ENCODE results near the gene RNF151. TPM values are rescaled to one million over a fixed set of nuclear protein-coding genes. Genes with fewer than 3 reads are reported as not detected.

The RNF151 gene
- total and polyA plus RNA-seq, 2 of the 13 experiments (the other 11 are each of a cell fraction or from before 2014, with no cell fraction given), result not detected

DNA sequence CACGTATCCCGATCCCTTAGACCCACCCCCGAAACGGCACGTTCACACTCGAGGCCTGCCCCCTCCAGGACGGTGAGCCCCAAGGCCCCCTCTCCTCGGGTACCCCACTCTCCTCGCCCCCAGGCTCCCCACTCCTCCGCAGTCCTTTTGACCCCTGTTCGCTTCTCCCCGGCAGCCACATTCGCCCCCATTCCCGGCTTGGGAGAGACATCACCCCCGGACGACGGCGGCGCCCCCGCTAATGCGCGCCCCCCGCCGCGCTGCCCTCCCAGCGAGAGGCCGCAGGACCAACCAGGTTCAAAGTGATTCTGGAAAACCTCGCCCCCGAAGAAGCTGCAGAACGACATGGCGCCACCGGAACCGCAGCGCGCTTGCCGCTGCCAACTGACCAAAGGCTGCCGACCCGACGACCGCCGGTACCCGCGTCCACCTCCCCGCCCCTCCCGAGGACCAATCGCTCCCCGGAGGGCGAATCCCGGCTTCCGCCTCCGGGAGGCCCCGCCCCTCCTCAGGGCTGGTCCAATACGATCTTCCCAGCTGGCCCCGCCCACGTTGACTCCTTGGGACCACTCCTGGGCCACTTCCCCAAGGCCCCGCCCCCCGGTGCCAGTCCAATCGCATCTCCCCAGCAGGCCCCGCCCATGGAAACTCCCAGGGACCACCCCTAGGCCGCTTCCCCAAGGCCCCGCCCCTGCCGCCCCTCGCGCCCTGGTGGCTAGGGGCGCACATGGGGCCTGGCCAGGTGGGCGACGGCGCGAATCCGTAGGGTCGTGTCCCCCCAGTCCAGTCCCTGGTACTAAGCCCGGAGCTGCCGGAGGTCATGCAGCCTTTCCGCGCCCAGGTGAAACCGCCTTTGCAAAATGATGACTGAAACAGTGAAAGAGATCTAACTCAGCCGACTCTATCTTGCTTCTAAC, 23.6 kb upstream of the RNF151 start, which contains the start of gene MSRB1 (continued):
- TF ChIP-seq, protein P1, sequence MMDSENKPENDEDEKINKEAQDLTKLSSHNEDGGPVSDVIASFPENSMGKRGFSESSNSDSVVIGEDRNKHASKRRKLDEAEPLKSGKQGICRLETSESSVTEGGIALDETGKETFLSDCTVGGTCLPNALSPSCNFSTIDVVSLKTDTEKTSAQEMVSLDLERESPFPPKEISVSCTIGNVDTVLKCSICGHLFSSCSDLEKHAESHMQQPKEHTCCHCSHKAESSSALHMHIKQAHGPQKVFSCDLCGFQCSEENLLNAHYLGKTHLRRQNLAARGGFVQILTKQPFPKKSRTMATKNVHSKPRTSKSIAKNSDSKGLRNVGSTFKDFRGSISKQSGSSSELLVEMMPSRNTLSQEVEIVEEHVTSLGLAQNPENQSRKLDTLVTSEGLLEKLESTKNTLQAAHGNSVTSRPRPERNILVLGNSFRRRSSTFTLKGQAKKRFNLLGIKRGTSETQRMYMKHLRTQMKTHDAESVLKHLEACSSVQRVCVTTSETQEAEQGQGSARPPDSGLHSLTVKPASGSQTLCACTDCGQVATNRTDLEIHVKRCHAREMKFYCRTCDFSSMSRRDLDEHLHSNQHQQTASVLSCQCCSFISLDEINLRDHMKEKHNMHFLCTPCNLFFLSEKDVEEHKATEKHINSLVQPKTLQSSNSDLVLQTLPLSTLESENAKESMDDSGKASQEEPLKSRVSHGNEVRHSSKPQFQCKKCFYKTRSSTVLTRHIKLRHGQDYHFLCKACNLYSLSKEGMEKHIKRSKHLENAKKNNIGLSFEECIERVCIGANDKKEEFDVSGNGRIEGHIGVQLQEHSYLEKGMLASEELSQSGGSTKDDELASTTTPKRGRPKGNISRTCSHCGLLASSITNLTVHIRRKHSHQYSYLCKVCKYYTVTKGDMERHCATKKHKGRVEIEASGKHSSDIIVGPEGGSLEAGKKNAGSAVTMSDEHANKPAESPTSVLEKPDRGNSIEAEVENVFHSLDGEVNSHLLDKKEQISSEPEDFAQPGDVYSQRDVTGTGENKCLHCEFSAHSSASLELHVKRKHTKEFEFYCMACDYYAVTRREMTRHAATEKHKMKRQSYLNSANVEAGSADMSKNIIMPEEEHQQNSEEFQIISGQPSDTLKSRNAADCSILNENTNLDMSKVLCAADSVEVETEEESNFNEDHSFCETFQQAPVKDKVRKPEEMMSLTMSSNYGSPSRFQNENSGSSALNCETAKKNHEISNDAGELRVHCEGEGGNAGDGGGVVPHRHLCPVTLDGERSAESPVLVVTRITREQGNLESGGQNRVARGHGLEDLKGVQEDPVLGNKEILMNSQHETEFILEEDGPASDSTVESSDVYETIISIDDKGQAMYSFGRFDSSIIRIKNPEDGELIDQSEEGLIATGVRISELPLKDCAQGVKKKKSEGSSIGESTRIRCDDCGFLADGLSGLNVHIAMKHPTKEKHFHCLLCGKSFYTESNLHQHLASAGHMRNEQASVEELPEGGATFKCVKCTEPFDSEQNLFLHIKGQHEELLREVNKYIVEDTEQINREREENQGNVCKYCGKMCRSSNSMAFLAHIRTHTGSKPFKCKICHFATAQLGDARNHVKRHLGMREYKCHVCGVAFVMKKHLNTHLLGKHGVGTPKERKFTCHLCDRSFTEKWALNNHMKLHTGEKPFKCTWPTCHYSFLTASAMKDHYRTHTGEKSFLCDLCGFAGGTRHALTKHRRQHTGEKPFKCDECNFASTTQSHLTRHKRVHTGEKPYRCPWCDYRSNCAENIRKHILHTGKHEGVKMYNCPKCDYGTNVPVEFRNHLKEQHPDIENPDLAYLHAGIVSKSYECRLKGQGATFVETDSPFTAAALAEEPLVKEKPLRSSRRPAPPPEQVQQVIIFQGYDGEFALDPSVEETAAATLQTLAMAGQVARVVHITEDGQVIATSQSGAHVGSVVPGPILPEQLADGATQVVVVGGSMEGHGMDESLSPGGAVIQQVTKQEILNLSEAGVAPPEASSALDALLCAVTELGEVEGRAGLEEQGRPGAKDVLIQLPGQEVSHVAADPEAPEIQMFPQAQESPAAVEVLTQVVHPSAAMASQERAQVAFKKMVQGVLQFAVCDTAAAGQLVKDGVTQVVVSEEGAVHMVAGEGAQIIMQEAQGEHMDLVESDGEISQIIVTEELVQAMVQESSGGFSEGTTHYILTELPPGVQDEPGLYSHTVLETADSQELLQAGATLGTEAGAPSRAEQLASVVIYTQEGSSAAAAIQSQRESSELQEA (CRISPR knock-in tag; IDR thresholded peaks at IDR 0.05; ENCODE audit: not compliant biosample characterization), result no peak
- TF ChIP-seq SALL1 (CRISPR knock-in tag; IDR thresholded peaks at IDR 0.05) (peak; percentile 47; the same call in 1 of the 2 replicates), HOXD1 (CRISPR knock-in tag; IDR thresholded peaks at IDR 0.05) (peak; percentile 18; the same call in 1 of the 2 replicates), ZNF329 (CRISPR knock-in tag; IDR thresholded peaks at IDR 0.05; ENCODE audit: low read depth) (0 out of 2 replicates have a peak, but pooled peaks have one; percentile 12), ZFP36L2 (CRISPR knock-in tag; IDR thresholded peaks at IDR 0.05) (0 out of 2 replicates have a peak, but pooled peaks have one; percentile 31), ZNF549 (CRISPR knock-in tag; IDR thresholded peaks at IDR 0.05) (no peak), PCBP2 (optimal IDR thresholded peaks at IDR 0.05; ENCODE audit: low read depth, low read length, poor library complexity, severe bottlenecking) (no peak), ZBTB7B (CRISPR knock-in tag; IDR thresholded peaks at IDR 0.05) (peak; percentile 95), ZNF605 (CRISPR knock-in tag; IDR thresholded peaks at IDR 0.05) (0 out of 2 replicates have a peak, but pooled peaks have one; percentile 42)
- TF ChIP-seq, protein P2, sequence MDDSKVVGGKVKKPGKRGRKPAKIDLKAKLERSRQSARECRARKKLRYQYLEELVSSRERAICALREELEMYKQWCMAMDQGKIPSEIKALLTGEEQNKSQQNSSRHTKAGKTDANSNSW (CRISPR knock-in tag; IDR thresholded peaks at IDR 0.05; ENCODE audit: borderline replicate concordance), result no peak
- TF ChIP-seq, protein P3, sequence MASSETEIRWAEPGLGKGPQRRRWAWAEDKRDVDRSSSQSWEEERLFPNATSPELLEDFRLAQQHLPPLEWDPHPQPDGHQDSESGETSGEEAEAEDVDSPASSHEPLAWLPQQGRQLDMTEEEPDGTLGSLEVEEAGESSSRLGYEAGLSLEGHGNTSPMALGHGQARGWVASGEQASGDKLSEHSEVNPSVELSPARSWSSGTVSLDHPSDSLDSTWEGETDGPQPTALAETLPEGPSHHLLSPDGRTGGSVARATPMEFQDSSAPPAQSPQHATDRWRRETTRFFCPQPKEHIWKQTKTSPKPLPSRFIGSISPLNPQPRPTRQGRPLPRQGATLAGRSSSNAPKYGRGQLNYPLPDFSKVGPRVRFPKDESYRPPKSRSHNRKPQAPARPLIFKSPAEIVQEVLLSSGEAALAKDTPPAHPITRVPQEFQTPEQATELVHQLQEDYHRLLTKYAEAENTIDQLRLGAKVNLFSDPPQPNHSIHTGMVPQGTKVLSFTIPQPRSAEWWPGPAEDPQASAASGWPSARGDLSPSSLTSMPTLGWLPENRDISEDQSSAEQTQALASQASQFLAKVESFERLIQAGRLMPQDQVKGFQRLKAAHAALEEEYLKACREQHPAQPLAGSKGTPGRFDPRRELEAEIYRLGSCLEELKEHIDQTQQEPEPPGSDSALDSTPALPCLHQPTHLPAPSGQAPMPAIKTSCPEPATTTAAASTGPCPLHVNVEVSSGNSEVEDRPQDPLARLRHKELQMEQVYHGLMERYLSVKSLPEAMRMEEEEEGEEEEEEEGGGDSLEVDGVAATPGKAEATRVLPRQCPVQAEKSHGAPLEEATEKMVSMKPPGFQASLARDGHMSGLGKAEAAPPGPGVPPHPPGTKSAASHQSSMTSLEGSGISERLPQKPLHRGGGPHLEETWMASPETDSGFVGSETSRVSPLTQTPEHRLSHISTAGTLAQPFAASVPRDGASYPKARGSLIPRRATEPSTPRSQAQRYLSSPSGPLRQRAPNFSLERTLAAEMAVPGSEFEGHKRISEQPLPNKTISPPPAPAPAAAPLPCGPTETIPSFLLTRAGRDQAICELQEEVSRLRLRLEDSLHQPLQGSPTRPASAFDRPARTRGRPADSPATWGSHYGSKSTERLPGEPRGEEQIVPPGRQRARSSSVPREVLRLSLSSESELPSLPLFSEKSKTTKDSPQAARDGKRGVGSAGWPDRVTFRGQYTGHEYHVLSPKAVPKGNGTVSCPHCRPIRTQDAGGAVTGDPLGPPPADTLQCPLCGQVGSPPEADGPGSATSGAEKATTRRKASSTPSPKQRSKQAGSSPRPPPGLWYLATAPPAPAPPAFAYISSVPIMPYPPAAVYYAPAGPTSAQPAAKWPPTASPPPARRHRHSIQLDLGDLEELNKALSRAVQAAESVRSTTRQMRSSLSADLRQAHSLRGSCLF (CRISPR knock-in tag; IDR thresholded peaks at IDR 0.05; ENCODE audit: borderline replicate concordance), result no peak
- TF ChIP-seq, protein P4, sequence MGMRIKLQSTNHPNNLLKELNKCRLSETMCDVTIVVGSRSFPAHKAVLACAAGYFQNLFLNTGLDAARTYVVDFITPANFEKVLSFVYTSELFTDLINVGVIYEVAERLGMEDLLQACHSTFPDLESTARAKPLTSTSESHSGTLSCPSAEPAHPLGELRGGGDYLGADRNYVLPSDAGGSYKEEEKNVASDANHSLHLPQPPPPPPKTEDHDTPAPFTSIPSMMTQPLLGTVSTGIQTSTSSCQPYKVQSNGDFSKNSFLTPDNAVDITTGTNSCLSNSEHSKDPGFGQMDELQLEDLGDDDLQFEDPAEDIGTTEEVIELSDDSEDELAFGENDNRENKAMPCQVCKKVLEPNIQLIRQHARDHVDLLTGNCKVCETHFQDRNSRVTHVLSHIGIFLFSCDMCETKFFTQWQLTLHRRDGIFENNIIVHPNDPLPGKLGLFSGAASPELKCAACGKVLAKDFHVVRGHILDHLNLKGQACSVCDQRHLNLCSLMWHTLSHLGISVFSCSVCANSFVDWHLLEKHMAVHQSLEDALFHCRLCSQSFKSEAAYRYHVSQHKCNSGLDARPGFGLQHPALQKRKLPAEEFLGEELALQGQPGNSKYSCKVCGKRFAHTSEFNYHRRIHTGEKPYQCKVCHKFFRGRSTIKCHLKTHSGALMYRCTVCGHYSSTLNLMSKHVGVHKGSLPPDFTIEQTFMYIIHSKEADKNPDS (CRISPR knock-in tag; IDR thresholded peaks at IDR 0.05), result 0 out of 2 replicates have a peak, but pooled peaks have one; percentile 50

Data from HepG2 (cell line).